IMR-90 (cell line): ENCODE measurements around the gene SCIN. TPM values are rescaled to one million over a fixed set of nuclear protein-coding genes. Genes with fewer than 3 reads are reported as not detected.
"Not testable (repeated sequence)": the region's sequence is repeated elsewhere in the genome, so short reads cannot be mapped to it uniquely, and the experiment has no call there.

ENCODE experiments used
- ATAC-seq: fragments of 200-7000 bp; cut with Tn5 transposase; 2 replicates; pipeline ENCODE4 v1.9.1; 2020; ENCODE audit warnings: low read depth, mild to moderate bottlenecking, moderate library complexity
- BruUV-seq: library from RNA; stranded (reverse); fragments of 400-500 nt; replicated peaks from 2 replicates; lab custom pipeline; 2021; lab: Mats Ljungman, UMichigan
- CTCF ChIA-PET: fragments of 300-600 bp; formaldehyde crosslinking; extraction: SDS; loops from one replicate; lab custom pipeline; 2021; ENCODE audit warnings: antibody characterized with exemption; lab: Yijun Ruan, JAX
- POLR2A ChIA-PET: fragments of 300-600 bp; sonication (Branson Sonifier 250); formaldehyde crosslinking; loops from one replicate; lab custom pipeline; 2022; ENCODE audit warnings: antibody characterized with exemption; ENCODE audit not compliant: unreplicated experiment; lab: Charles Lee
- DNase-seq: peaks from one replicate; pipeline ENCODE4 v3.0.0; 2013
- H2AFZ ChIP-seq: replicated peaks from 2 replicates; pipeline ENCODE3; 2013; ENCODE audit warnings: low read length, mild to moderate bottlenecking; ENCODE audit not compliant: poor library complexity
- H2AK5ac ChIP-seq: 2 replicates; pipeline ENCODE4 v1.6.1; 2013; ENCODE audit warnings: low read depth, low read length, inconsistent platforms
- H2AK9ac ChIP-seq: replicated peaks from 2 replicates; pipeline ENCODE3; 2013; ENCODE audit warnings: mild to moderate bottlenecking, low read depth, low read length, moderate library complexity; ENCODE audit not compliant: poor library complexity
- H2BK120ac ChIP-seq: 2 replicates; pipeline ENCODE4 v1.6.1; 2013; ENCODE audit warnings: low read depth, low read length, inconsistent platforms
- H2BK15ac ChIP-seq: 3 replicates; pipeline ENCODE4 v1.6.1; 2013; ENCODE audit warnings: low read depth, low read length, inconsistent platforms
- H2BK20ac ChIP-seq: 2 replicates; pipeline ENCODE4 v1.6.1; 2013; ENCODE audit warnings: low read depth, mild to moderate bottlenecking, inconsistent platforms, low read length, moderate library complexity
- H2BK5ac ChIP-seq: 2 replicates; pipeline ENCODE4 v1.6.1; 2013; ENCODE audit warnings: mild to moderate bottlenecking, low read depth, low read length, inconsistent platforms; ENCODE audit not compliant: poor library complexity, severe bottlenecking
- H3K14ac ChIP-seq: replicated peaks from 2 replicates; pipeline ENCODE4 v1.6.1; 2013; ENCODE audit warnings: low read depth, low read length, inconsistent platforms
- H3K18ac ChIP-seq: 2 replicates; pipeline ENCODE4 v1.6.1; 2013; ENCODE audit warnings: low read depth, low read length, control low read depth
- H3K23ac ChIP-seq: 2 replicates; pipeline ENCODE4 v1.6.1; 2013; ENCODE audit warnings: low read depth, low read length, inconsistent platforms
- H3K27ac ChIP-seq: 2 replicates; pipeline ENCODE4 v1.5.1; 2013; ENCODE audit warnings: mild to moderate bottlenecking, control low read depth, low read length; ENCODE audit not compliant: insufficient read depth
- H3K27me3 ChIP-seq: 2 replicates; pipeline ENCODE4 v1.6.1; 2013; ENCODE audit warnings: low read length; ENCODE audit not compliant: control insufficient read depth, insufficient read depth
- H3K36me3 ChIP-seq: 2 replicates; pipeline ENCODE4 v1.6.1; 2013; ENCODE audit warnings: low read length, mixed read lengths; ENCODE audit not compliant: control insufficient read depth, insufficient read depth
- H3K4ac ChIP-seq: 2 replicates; pipeline ENCODE4 v1.6.1; 2013; ENCODE audit warnings: low read depth, low read length, inconsistent platforms
- H3K4me1 ChIP-seq: 2 replicates; pipeline ENCODE4 v1.6.1; 2013; ENCODE audit warnings: low read length, mixed read lengths; ENCODE audit not compliant: control insufficient read depth, insufficient read depth
- H3K4me2 ChIP-seq: 2 replicates; pipeline ENCODE4 v1.6.1; 2013; ENCODE audit warnings: low read depth, mild to moderate bottlenecking, control low read depth, low read length, moderate library complexity
- H3K4me3 ChIP-seq: 2 replicates; pipeline ENCODE4 v1.5.1; 2013; ENCODE audit warnings: low read depth, mild to moderate bottlenecking, control low read depth, low read length, moderate library complexity; ENCODE audit not compliant: insufficient read depth
- H3K56ac ChIP-seq: 2 replicates; pipeline ENCODE4 v1.6.1; 2013; ENCODE audit warnings: low read length, inconsistent platforms; ENCODE audit not compliant: insufficient read depth; ENCODE audit errors: extremely low read depth
- H3K79me1 ChIP-seq, 2 experiments: 2 replicates each; pipeline ENCODE4 v1.6.1; 2013; ENCODE audit warnings: low read length in 2 of 2, inconsistent platforms in 1 of 2, low read depth in 1 of 2
- H3K9ac ChIP-seq: 2 replicates; pipeline ENCODE4 v1.6.1; 2013; ENCODE audit warnings: low read depth, low read length, control low read depth
- H3K9me1 ChIP-seq: 2 replicates; pipeline ENCODE4 v1.6.1; 2013; ENCODE audit warnings: low read length, inconsistent platforms; ENCODE audit not compliant: insufficient read depth
- H3K9me3 ChIP-seq: 2 replicates; pipeline ENCODE4 v1.6.1; 2013; ENCODE audit warnings: low read length; ENCODE audit not compliant: control insufficient read depth, insufficient read depth
- H4K20me1 ChIP-seq: 2 replicates; pipeline ENCODE4 v1.6.1; 2013; ENCODE audit warnings: low read length, inconsistent platforms; ENCODE audit not compliant: insufficient read depth
- H4K5ac ChIP-seq: 2 replicates; pipeline ENCODE4 v1.6.1; 2013; ENCODE audit warnings: mild to moderate bottlenecking, low read depth, low read length, control low read depth
- H4K8ac ChIP-seq, 2 experiments: 2 replicates each; pipeline ENCODE4 v1.6.1; 2013; ENCODE audit warnings: low read depth in 2 of 2, low read length in 2 of 2, control low read depth in 1 of 2, inconsistent platforms in 1 of 2
- H4K91ac ChIP-seq: 2 replicates; pipeline ENCODE4 v1.6.1; 2013; ENCODE audit warnings: low read depth, low read length, inconsistent platforms; ENCODE audit not compliant: insufficient read depth
- BHLHE40 ChIP-seq: fragments of 150-350 bp; IDR thresholded peaks from 2 replicates; pipeline ENCODE4 v1.6.1; 2016; ENCODE audit warnings: mild to moderate bottlenecking, low read depth, low read length
- WGBS, 2 experiments: methylation state at CpG; one replicate each; pipeline versions ENCODE4 v1.1.5 to v1.1.7; 2013; ENCODE audit warnings: missing lambda C conversion rate in 2 of 2; ENCODE audit not compliant: insufficient read length in 1 of 2; ENCODE audit errors: extremely low coverage in 2 of 2; 5-methylcytosine and 5-hydroxymethylcytosine counted together
- dilution Hi-C: fragments of 300-500 bp; cut with HindIII; formaldehyde crosslinking; loops from one replicate; pipeline ENCODE4 v1.14.3; 2018; ENCODE audit warnings: low sequenced_read_pairs; ENCODE audit not compliant: unreplicated experiment
- in situ Hi-C: fragments of 300-500 bp; cut with MboI; formaldehyde crosslinking; loops from 3 replicates; pipeline ENCODE4 v1.14.3; 2019; ENCODE audit warnings: low sequenced_read_pairs, inconsistent platforms, mixed read lengths
- intact Hi-C: fragments of 100-400 bp; cut with micrococcal nuclease; formaldehyde crosslinking; loops from 2 replicates; pipeline ENCODE4 v1.10.0; 2022
- polyA plus RNA-seq, 3 experiments: library from polyadenylated mRNA; depleted of rRNA; stranded (reverse); fragments of >200 nt; gene quantifications; 2 replicates each; pipeline ENCODE4 v1.2.3, GENCODE V29; 2012; ENCODE audit warnings: low replicate concordance in 1 of 3
- total RNA-seq: library from RNA; depleted of rRNA; stranded (reverse); fragments of >200 nt; gene quantifications from 2 replicates; pipeline ENCODE4 v1.2.3, GENCODE V29; 2012

The SCIN gene
- total and polyA plus RNA-seq, 2 of the 4 experiments (the other 2 are of a cell fraction), result under 0.01 to 0.05 TPM

DNA sequence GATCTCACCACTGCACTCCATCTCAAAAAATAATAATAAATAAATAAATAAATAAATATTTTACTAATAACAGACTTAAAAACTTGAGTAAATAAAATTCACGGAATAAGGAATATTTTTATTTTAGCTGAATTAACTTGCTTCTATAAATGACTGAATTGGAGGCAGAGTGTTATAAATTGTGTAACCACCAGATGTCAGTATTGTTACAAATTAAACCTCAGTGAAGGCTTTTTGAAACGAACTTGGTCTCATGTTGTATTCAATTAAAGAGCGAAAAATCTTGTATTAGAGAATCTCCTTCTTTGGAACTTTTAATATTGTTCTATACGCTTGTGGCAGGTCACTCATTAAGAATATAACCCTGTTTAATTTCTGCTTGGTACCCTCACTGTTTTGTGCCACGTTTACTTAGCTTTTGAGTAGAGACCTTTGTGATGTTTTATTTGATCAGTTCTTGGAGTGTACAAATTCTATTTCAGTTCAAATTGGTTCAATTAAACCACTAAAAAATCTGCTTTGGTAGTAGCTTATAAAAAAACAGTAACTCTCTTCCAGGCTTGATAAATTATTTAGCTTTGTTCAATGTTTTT is 45.6 kb upstream of the SCIN start (continued):
- TF ChIP-seq BHLHE40, result no peak

DNA sequence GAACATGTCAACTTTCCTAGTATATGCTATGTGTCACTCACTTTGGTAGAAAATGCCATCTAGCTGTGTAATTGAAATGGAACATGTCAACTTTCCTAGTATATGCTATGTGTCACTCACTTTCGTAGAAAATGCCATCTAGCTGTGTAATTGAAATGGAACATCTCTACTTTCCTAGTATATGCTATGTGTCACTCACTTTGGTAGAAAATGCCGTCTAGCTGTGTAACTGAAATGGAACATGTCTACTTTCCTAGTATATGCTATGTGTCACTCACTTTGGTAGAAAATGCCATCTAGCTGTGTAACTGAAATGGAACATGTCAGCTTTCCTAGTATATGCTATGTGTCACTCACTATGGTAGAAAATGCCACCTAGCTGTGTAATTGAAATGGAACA is 43.8 kb upstream of the SCIN start:
- H2AK9ac ChIP-seq, H3K27ac ChIP-seq, H2AK5ac ChIP-seq, H2BK15ac ChIP-seq, H3K23ac ChIP-seq, H3K36me3 ChIP-seq, H2BK5ac ChIP-seq, BruUV-seq, H4K5ac ChIP-seq, H4K91ac ChIP-seq, H4K20me1 ChIP-seq, H2AFZ ChIP-seq, H2BK20ac ChIP-seq, ATAC-seq, H3K27me3 ChIP-seq, H2BK120ac ChIP-seq, in situ Hi-C loops, H3K4ac ChIP-seq, POLR2A ChIA-PET, H3K4me2 ChIP-seq, DNase-seq, H3K18ac ChIP-seq, dilution Hi-C loops, H3K9me1 ChIP-seq, H3K79me1 ChIP-seq, H3K14ac ChIP-seq, H3K9me3 ChIP-seq, H4K8ac ChIP-seq, H3K56ac ChIP-seq, H3K4me3 ChIP-seq, H3K9ac ChIP-seq, H3K4me1 ChIP-seq: not testable (repeated sequence)
- CTCF ChIA-PET, result interaction anchor here (3.1 kb wide), 1 partner anchor 101 kb away, joined by 16 read pairs; no protein-coding TSS in a partner anchor
- intact Hi-C loops, result loop anchor here (5.0 kb wide), 1 partner anchor 591 kb away; no protein-coding TSS in a partner anchor
- WGBS, 2 experiments, result no CpG with 5 or more reads among the region's 2 CpGs

DNA sequence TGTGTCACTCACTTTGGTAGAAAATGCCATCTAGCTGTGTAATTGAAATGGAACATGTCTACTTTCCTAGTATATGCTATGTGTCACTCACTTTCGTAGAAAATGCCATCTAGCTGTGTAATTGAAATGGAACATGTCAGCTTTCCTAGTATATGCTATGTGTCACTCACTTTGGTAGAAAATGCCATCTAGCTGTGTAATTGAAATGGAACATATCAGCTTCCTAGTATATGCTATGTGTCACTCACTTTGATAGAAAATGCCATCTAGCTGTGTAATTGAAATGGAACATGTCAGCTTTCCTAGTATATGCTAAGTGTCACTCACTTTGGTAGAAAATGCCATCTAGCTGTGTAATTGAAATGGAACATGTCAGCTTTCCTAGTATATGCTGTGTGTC is 42.9 kb upstream of the SCIN start:
- H3K79me1 ChIP-seq, POLR2A ChIA-PET, H4K8ac ChIP-seq, H2AK9ac ChIP-seq, H3K36me3 ChIP-seq, H3K18ac ChIP-seq, H3K14ac ChIP-seq, H3K4ac ChIP-seq, in situ Hi-C loops, H2AFZ ChIP-seq, H4K91ac ChIP-seq, H3K9me1 ChIP-seq, H4K20me1 ChIP-seq, CTCF ChIA-PET, H3K9me3 ChIP-seq, H3K4me1 ChIP-seq, ATAC-seq, H2BK5ac ChIP-seq, H2BK20ac ChIP-seq, dilution Hi-C loops, H3K27me3 ChIP-seq, H3K4me2 ChIP-seq, DNase-seq, H3K4me3 ChIP-seq, BruUV-seq, H3K23ac ChIP-seq, H2BK120ac ChIP-seq, H3K56ac ChIP-seq, H2BK15ac ChIP-seq, H3K9ac ChIP-seq, H3K27ac ChIP-seq, H4K5ac ChIP-seq, H2AK5ac ChIP-seq: not testable (repeated sequence)
- WGBS, 2 experiments, result no CpG with 5 or more reads among the region's 1 CpG
- intact Hi-C loops, result loop anchor here (5.0 kb wide), 1 partner anchor 590 kb away; no protein-coding TSS in a partner anchor
